GM12891 (cell line): Measurements from ENCODE around the gene ZFAND2A.
"Not testable (repeated sequence)": the region's sequence is repeated elsewhere in the genome, so short reads cannot be mapped to it uniquely, and the experiment has no call there.

Experiments
- DNase-seq: peaks from one replicate; pipeline ENCODE4 v3.0.0; 2011; ENCODE audit warnings: low spot score; ENCODE audit not compliant: insufficient read length
- FAIRE-seq: peaks from 2 replicates; lab custom pipeline; 2011; peaks lifted over from hg19 to GRCh38; lab: Jason Lieb, UNC
- PAX5 ChIP-seq: IDR thresholded peaks from 2 replicates; pipeline ENCODE4 v1.6.1; 2011; ENCODE audit warnings: low read length, moderate library complexity, mild to moderate bottlenecking; ENCODE audit not compliant: insufficient read depth, severe bottlenecking
- POLR2A ChIP-seq: IDR thresholded peaks from 2 replicates; pipeline ENCODE4 v1.6.1; 2011; ENCODE audit warnings: low read depth, low read length, control low read depth
- POLR2AphosphoS5 ChIP-seq: IDR thresholded peaks from 2 replicates; pipeline ENCODE4 v1.6.1; 2011; ENCODE audit warnings: low read depth, low read length, control low read depth
- POU2F2 ChIP-seq: IDR thresholded peaks from 2 replicates; pipeline ENCODE4 v1.6.1; 2011; ENCODE audit warnings: low read depth, mild to moderate bottlenecking, control low read depth, low read length, moderate library complexity
- SPI1 ChIP-seq: IDR thresholded peaks from 2 replicates; pipeline ENCODE4 v1.6.1; 2011; ENCODE audit warnings: low read depth, low read length, control low read depth
- TAF1 ChIP-seq: IDR thresholded peaks from 2 replicates; pipeline ENCODE4 v1.6.1; 2011; ENCODE audit warnings: low read depth, low read length, control low read depth

ZFAND2A gene

DNA sequence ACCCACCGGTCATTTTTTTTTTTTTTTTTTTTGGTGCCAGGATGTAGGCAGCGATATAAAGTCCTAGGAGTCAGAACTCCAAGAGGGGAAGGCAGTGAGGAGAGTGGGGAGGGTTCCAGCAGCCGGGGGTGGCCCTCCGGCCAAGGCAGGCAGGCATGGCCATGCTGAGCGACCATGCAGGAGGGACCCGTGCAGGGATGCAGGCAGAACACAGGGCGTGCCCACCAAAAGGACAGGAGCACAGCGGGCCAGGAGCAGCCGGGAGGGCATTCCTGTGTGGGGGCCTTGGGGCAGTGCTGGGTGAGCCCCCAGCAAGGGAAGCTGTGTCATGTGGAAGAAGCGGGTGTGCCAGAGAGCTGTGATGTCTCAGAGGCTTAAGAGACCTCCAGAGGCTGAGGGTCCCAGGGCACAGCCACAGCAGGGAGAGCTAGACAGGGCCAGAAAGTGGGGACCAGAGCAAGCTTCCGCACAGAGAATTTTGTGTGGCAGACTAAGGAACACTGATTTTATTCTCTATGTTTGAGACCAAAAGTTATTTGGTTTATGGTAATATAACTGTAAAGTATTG lies 5.7 kb downstream of the ZFAND2A start:
- TF ChIP-seq PAX5 (no peak), POU2F2 (no peak), POLR2A (no peak), POLR2AphosphoS5 (no peak), SPI1 (no peak), TAF1 (no peak)
- DNase-seq (no peak), FAIRE-seq (no peak)

DNA sequence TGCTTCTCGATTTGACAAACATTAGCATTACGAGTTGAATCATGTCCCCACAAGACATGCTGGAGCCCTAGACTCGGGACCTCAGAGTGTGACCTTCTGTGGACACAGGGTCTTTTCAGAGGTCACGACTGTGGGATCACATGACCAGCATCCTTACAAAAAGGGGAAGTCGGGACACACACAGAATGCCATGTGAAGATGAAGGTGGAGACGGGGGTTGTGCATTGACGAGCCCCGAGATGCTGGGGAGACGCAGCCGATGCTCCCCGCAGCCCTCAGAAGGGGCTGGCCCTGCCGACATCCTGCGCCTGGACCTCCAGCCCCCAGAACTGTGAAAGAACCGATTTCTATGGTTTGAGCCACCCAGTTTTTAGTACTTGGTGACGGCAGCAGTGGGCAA lies 7.5 kb downstream of the ZFAND2A start:
- FAIRE-seq (no peak), DNase-seq (no peak)
- TF ChIP-seq POU2F2 (no peak), PAX5 (no peak), POLR2AphosphoS5 (no peak), POLR2A (no peak), SPI1 (no peak), TAF1 (no peak)

DNA sequence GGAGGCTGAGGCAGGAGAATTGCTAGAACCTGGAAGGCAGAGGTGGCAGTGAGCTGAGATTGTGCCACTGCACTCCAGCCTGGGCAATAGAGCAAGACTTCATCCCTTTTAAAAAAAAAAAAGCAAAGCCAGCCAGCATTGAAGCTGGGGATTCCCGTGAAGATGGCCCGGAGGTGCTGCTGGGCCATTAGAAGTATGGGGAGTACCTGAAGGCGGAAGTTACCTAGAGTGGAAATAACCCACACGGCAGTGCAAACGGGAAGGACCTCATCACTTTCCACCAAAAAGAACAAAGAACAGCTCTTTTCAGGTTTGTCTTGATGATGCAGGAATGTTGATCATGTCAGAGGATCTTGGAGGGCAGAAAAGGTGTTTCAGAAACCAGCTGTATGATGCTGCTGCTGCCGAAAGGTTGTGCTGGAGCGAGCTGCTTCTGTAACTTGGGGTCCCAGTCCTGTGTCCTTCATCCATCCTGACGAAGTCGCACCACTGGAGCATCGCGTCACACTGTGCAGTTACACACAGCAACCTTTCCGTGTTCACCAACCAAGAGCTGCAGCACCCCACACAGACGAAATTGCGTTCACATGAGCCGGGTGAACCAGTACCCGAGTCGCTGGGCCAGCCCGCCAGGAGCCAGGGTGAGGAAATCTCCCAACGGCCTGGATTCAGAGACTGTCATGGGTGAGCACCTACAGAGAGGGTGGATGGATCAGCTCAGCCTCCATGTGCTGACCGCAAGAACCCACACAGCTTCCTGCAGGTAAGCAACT lies 8.2 kb downstream of the ZFAND2A start:
- DNase-seq, result no peak
- TF ChIP-seq POLR2A (no peak), POLR2AphosphoS5 (no peak), TAF1 (no peak), SPI1 (no peak), PAX5 (no peak), POU2F2 (no peak)
- no peak for FAIRE-seq

DNA sequence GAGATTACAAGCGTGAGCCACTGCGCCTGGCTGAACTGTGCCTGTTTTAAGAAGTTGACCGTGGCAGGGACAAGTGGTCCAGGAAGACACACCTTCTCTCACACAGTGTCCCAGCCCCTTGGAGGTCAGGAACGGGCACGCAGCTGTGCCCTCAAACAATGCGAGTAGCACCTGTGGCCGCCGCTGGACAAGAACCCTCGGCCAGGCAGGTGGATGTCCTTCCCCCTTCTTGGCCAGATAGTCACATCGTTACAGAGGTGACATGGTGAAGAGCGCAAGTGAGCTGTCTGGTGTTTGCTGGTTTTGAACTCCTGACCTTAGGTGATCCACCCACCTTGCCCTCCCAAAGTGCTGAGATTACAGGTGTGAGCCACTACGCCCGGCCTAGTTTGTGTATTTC lies 8.8 kb downstream of the ZFAND2A start:
- DNase-seq (no peak), FAIRE-seq (no peak)
- TF ChIP-seq POLR2AphosphoS5 (0 out of 2 replicates have a peak, but pooled peaks have one; percentile 50), SPI1 (no peak)

DNA sequence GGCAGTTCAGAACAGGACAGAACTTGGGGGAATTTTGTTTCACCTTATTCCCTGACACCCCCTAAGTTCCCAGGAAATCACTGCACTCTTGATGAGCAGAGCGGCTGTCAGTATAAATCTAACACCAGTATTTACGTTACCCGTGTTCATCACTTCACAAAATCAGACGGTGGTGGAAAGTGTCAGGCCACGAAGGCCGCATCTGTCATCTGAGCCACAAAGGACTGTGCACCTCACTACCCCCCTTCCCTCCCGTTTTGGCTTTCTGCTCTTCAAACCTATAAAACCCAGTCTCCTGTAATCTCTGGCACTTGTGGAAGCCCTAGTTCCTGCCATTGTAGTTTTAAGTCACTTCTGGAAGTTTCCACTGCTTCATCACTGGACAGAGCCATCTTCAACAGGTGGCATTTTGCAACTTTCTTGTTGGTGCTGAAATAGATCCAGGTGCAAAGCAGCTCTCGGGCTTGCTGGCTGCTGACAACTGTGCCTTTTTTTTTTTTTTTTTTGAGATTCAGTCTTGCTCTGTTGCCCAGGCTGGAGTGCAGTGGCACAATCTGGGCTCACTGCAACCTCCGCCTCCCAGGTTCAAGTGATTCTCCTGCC lies 9.5 kb downstream of the ZFAND2A start:
- FAIRE-seq (no peak), DNase-seq (no peak)
- TF ChIP-seq PAX5 (no peak), TAF1 (no peak), POLR2A (no peak), POLR2AphosphoS5 (no peak), SPI1 (no peak), POU2F2 (no peak)

- FAIRE-seq (no peak), DNase-seq (no peak)
- TF ChIP-seq TAF1 (no peak), SPI1 (no peak), PAX5 (no peak), POLR2A (no peak), POLR2AphosphoS5 (no peak; the same call in 1 of the 2 replicates), POU2F2 (no peak)
These were observed 10.6 kb downstream of the ZFAND2A start for GRCh38 chr7:1149351-1149794.

- FAIRE-seq, DNase-seq: not testable (repeated sequence)
These were observed 12.1 kb downstream of the ZFAND2A start for GRCh38 chr7:1147873-1148272.

DNA sequence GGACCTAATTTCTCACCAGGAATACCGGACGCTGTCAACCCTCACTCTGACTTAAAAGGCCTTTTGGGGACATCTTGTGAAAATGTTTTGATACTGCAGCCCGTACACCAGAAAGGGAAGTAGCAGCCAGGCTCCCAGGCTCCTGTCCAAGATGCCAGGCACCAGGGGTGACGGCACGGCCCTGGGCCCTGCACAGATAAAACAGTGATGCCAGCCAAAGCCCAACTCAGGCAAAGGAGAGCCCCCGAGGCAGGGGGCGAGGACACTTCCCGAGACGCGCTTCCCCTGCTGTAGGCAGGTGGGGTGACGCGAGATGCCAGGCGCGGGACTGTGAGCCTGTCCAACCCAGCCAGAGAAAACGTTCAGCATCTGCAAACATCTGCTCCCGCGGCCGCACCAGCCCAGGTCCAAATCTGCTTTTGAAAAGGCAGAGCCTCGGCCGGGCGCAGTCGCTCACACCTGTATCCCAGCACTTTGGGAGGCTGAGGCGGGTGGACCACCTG lies 15.7 kb downstream of the ZFAND2A start:
- DNase-seq, result no peak
- TF ChIP-seq TAF1, result no peak
- 0 out of 2 replicates have a peak, but pooled peaks have one; percentile 8 for TF ChIP-seq SPI1
- no peak for TF ChIP-seq POU2F2
- no peak for FAIRE-seq

DNA sequence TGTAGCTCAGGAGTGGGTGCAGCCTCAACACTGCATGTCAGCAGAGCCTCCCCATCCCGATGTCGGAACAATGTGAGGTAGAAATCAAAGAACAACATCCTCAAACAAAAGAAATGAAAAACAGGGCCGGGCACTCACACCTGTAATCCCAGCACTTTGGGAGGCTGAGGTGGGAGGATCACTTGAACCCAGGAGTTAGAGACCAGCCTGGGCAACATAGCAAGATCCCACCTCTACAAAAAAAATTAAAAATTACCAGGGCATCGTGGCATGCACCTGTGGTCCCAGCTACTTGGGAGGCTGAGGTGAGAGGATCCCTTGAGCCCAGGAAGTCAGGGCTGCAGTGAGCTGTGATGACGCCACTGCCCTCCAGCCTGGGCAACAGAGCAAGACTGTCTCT lies 17.0 kb downstream of the ZFAND2A start:
- not testable (repeated sequence) for DNase-seq, FAIRE-seq

- FAIRE-seq (no peak), DNase-seq (no peak)
- TF ChIP-seq POU2F2, result no peak
These were observed 17.9 kb downstream of the ZFAND2A start for GRCh38 chr7:1142051-1142635.
